Measurements from ENCODE around the gene MLPH.

MLPH gene

DNA sequence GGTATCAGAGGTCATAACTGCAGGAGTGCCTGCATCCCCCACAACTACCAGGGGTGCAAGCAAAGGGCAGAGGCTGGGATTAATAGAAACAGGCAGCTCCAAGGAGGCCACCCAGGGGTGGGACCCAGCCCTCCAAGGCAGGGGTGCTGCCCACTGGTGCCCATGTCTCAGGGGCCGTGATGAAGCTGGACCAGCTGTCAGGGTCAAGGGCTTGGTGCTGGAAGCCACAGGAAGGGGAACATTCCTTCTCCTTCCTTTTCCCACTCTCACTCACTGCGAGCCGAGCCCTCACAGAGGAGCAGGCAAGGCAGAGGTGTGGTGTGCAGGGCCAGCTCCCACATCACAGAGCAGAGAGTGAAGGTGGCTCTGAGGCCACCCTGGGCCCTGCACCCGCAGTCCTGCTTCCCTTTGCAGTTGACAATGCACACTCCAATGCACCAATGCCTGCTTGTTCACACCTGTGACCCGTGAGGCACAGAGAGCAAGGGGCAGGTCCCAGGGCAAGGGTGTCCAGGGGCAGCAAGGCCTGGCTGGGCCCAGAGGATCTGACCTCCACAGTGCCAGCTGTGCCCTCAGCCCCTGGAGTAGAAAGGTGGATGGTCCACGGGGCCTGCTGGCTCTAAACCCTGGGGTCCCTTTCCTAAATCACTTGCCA, 28.7 kb downstream of the MLPH start:
- no peak for DNase-seq (ENCODE audit: extremely low read depth in 1 of 2, low read depth in 1 of 2)

DNA sequence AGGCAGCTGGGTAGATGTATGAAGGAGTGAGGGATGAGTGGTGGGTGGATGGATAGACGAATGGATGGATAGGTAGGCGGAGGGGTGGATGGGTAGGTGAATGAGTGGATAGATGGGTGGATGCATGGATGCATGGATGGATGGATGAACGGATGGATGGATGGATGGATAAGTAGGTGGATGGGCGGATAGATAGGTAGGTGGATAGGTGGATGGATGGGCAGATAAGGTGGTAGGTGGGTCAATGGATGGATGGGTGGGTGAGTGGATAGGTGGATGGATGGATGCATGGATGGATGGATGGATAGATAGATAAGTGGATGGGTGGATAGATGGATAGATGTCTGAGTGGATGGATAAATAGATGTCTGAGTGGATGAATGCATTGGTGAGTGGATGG, 30.1 kb downstream of the MLPH start:
- DNase-seq (ENCODE audit: extremely low read depth in 1 of 2, low read depth in 1 of 2), result no peak

DNA sequence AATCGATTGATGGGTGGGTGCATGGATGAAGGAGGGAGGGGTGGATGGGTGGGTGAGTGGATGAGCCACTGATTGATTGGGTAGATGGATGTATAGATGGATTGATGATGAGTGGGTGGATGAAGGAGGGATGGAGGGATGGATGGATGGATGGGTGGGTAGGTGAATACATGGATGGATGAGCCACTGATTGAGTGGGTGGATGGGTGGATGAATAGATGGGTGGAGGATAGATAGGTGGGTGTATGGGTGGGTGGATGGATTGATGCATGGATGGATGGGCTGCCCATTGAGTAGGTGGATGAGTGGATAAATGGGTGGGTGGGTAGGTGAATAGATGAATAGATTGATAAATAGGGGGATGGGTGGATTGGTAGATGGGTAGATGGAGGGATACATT, 30.9 kb downstream of the MLPH start:
- no peak for DNase-seq (ENCODE audit: extremely low read depth in 1 of 2, low read depth in 1 of 2)

DNA sequence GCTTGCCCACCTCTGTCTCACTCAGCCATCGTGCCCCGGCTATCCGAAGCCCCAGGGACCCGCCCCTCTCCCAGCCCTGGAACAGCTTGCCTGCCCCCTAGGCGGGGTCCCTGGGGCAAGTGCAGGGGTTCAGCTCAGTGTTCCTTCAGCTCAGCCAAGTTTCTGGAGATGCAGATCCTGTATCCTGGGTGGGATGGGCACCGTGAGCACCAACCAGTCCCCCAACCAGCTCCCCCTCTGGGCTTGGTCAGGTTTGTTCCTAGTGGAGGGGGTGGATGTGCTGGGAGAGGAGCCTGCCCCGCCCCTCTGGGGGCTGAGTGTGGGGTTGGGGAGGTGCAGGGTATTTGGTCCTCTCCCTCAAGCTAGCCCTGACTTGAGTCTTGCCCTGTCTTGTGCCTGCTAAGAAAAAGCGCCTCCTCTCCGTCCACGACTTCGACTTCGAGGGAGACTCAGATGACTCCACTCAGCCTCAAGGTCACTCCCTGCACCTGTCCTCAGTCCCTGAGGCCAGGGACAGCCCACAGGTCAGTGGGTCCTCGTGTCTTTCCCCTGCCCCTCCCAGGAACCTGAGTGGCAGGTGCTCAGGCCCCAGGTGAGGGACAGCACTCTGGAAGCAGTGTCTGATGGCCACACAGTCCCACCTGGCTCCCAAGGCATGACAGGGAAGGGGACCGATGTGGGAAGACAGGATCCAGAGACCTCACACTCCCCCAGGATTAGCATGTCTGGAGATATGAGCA, 32.6 kb downstream of the MLPH start:
- DNase-seq (ENCODE audit: extremely low read depth in 1 of 2, low read depth in 1 of 2), result no peak

DNA sequence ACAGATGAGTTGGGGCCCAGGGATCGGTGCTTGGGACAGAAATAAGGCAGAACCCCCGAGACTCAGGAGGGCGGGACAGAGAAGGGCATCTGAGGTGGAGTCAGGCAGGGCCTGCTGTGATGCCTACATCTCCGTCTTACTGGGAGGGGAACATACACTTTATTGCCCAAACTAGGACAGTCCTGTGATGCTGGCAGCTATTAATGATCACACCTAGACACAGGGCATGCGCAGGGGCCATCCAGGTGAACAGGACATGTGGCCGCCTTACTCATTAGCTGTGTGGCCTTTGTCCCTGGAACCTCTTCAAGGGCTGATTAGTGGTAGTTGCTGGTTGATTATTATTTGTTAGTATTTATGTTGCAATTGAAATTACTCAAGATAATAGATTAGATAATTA, 33.2 kb downstream of the MLPH start:
- no peak for DNase-seq (ENCODE audit: extremely low read depth in 1 of 2, low read depth in 1 of 2)

DNA sequence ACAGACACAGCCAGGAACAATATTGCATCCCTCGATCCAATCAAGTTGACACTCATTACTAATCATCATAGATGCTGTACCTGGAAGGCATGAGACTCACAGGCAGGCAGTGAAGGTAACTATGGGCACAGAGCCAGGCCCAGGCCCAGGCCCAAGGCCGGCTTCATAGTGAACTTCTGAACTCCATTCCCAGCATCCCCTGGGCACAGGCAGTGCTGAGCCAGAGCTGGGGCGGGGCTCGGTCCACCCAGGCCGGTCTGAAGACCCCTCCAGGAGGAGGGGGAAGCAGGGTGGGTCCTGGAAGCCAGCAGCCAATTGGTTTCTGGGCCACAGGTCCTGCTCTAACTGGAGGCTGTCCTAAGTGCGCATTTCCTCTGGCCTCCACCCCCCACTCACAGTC, 37.6 kb downstream of the MLPH start:
- DNase-seq (ENCODE audit: extremely low read depth in 1 of 2, low read depth in 1 of 2), result no peak

DNA sequence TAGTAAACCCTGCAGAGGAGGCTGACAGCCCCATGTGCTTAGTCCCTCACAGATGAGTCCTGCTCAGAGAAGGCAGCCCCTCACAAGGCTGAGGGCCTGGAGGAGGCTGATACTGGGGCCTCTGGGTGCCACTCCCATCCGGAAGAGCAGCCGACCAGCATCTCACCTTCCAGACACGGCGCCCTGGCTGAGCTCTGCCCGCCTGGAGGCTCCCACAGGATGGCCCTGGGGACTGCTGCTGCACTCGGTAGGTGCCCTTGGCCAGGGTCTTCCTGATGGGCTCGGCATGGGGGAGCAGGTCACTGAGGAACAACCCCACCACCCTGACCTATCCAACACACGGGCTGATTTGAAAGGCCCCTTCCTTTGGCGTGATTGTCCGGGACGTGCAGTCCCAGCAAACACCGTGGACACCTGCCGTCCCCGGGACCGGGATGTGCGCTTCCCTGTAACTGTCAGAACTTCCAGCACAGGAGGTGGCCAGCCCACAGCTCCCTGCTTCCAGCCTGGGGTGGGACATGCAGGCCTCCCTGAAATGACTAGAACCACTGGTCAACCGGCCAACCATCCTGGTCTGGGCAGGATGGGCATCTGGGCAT, 38.6 kb downstream of the MLPH start:
- no peak for DNase-seq (ENCODE audit: extremely low read depth in 1 of 2, low read depth in 1 of 2)

DNA sequence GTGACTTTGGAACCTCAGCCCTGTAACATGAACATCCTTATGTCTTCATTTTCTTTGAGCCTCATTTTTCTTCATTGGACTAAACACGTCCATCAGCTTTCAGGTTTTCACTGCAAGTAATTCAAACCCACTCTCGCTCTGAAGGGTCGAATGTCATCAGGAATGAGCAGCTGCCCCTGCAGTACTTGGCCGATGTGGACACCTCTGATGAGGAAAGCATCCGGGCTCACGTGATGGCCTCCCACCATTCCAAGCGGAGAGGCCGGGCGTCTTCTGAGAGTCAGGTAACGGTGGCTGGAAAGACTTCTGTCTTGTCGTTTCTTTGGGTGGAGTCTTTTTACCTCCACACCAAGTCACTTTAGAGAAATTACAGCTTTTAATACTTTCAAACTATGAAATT, 40.2 kb downstream of the MLPH start:
- no peak for DNase-seq (ENCODE audit: extremely low read depth in 1 of 2, low read depth in 1 of 2)

DNA sequence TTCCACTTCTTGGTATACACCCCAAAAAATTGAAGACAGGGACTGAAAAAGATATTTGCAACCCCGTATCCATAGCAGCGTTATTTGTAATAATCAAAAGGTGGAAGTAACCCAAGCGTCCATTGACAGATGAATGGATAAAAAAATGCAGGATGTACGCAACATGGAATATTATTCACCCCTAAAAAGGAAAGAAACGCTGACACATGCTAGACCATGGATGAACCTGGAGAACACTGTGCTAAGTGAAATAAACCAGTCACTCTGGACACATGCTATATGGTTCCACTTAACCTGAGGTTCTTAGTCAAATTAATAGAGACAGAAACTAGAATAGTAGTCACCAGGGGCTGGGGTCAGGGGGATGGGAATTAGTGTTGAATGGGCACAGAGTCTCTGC, 40.7 kb downstream of the MLPH start:
- DNase-seq (ENCODE audit: extremely low read depth in 1 of 2, low read depth in 1 of 2), result no peak

DNA sequence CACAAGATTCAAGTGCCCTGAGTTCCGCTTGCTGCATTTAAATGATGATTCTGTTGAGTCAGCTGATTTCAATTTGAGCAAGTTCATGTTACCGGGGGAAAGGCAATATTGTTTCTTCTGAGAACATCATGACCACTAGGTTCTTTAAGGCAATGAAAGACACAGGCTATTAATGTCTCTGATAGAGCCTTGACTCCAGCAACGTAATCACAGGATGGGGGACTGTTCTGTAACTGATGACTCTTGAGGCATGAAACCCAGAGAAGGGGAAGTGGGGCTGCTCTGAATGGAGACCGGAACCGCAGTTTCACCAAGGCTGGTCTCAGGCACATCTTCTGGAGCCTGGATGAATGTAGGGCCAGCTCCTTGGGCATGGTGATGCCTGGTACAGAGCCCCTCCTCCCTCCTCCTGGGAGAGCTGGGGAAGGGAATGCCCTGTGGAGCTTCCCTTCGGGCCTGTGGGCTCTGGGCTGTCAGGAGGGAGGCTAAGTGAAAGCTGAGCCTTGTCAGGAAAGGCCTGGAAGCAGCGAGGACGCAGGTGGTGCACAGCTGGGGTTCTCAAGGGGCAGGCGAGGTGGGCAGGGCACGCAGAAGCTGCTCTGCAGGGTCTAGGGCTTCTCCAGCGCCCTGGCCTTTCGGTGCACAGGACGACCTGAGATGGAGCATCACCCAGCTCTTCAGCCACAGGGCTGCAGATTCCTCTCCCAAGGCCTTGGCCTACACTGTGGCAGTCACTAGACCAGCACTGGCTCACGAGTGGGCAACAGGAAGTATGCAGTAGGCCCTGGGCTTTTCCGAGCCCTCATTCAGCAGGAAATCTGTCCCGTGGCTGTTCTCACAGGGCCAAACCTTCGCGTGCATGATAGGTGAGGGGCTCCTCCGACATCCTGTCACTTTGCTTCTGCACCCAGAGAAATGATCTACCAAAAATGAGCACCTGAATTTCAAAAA, 42.7 kb downstream of the MLPH start:
- DNase-seq (ENCODE audit: extremely low read depth in 1 of 2, low read depth in 1 of 2), result no peak

DNA sequence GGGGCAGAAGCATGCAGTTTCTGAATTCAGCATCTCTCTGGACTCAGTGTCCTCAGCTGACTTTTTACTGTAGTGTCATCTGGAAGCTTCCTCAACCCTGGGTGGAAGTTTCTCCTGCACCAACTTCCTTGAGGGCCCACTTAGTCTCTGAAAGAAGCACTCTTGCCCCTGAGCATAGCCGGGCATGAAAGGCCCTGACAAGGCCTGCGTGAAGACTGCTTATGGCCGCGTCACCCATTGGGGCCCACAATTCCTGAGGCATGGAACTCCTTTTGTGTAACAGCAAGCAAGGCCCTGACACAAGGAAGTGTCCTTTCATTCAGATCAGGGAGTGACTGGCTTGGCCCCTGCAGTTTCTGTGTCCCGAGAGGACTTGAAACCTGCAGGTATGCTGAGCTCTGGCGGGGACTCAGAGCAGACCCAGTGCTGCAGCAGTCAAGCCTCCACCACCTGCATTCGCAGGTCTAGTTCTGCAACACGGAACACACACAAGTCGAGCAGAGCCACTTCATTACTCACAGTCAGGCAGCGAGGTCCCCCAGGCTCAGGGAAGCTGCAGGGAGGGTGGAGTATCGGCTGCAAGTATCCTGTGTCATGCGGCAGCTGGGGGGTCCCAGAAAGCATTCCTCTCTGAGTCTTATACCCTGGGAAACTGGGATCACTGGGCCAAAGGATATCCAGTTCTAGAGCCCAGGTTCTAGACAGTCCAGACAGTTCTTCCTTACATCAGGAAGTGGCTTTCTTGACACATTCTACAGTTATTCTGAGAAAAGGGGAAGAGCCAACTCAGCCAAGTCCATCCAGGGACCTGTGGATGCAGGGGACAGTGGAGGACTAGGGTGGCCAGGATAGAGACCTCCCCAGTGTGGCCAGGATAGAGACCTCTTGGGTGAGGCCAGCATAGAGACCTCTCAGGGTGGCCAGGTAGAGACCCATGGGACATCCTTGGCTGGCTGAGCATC, 43.7 kb downstream of the MLPH start:
- DNase-seq (ENCODE audit: extremely low read depth in 1 of 2, low read depth in 1 of 2), result no peak

DNA sequence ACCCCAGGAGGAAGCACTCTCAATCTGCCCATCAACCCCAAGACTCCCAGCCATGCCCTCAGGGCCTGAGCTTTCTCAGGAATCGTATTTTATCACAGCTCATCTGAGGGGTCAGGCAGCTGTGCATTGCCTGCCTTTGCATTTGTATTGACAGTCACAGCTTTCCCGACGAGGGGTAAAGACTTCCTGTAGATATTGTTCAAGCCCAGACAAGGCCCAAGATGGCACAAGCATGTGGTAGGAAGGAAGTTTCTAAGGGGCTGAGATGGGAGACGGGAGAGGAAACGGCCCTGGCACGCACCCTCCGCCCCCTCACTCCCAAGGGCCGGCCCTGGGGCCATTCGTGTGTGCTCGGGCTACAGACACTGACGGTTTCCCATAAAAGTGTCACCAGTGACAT, 45.1 kb downstream of the MLPH start:
- no peak for DNase-seq (ENCODE audit: extremely low read depth in 1 of 2, low read depth in 1 of 2)

DNA sequence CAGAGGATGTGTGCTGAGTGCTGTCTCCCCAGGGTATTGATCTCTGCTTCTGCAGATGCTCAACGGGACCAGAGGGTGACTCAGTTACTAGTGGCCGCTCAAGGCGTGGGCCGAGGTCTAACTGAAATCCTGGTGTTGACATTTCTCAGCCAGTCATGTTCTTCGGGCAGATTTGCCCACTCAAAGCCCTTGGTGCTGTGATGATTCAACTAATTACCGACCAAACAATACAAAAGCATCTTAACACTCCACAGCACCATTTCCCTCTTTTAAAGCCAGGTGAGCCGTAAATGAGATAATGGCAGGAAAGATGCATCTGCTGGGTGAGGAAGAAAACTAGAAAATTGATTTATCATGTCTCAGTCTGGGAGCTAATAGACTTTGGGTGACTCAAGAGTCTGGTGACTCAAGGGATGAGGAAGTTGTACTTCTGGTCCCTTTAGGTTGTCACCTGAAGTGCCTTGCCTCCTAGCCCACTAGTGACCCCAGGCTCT, 46.7 kb downstream of the MLPH start:
- DNase-seq (ENCODE audit: extremely low read depth in 1 of 2, low read depth in 1 of 2), result no peak

DNA sequence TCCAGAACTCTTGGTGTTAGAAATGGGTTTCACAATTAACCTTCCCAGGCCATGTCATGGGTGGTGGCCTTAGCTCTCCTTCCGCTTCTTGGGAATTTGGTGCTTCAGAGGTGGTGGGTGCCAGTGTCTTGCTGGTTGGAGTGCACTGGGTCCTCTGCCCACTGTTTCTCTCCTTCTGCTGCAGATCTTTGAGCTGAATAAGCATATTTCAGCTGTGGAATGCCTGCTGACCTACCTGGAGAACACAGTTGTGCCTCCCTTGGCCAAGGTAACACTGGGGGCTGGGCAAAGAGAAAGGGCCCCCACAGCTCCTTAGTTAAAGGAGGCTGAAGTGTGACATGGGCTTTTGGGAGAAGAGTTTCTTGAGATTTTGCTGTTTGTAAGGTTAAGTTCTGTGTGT, 47.3 kb downstream of the MLPH start:
- no peak for DNase-seq (ENCODE audit: extremely low read depth in 1 of 2, low read depth in 1 of 2)

DNA sequence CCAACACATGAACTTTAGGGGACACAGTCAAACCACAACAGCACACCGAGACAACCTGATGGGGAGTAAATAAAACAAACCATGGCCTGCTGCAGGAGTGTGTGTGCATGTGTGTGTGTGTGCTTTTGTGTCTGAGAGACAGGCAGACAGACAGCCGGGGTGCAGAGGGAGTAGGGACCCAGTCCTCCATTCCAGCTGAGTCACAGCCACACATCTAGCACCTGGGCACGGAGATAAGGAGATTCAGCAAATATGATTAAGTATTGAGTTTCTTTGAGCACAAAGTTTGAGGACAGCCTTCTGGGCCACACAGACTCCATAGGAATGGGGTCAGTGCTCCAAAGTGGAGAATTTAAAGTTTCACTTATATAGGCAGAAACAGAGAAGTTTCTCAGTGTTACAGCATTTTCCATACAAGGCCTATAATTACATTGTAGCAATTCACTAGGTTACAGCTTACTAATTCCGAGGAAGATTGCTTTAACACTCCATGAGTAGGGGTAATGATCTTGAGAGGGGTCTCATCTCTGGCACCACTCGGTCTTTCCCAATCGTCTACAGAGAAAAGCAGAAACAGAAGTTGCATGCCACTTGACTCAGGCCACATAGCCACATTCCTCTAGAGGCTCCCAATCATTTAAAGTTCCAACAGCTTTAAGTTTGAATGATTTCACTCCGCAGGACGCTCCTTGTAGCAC, 48.5 kb downstream of the MLPH start:
- no peak for DNase-seq (ENCODE audit: extremely low read depth in 1 of 2, low read depth in 1 of 2)

DNA sequence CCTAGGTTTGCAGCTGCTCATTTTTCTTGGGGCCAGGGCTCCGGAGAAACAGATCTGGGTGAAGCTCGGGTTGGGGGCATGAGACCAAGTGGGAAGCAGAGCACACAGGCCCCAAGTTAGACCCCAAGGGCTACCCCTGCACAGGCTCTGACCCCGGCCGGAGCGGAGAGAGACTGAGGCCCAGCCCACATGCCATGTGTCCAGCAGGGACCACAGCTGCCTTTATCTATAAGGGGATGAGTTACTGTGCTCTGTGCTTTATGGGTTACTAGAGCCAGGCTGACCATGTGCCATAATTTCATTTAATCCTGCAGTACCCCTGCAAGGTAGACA, 49.0 kb downstream of the MLPH start:
- no peak for DNase-seq (ENCODE audit: extremely low read depth in 1 of 2, low read depth in 1 of 2)

DNA sequence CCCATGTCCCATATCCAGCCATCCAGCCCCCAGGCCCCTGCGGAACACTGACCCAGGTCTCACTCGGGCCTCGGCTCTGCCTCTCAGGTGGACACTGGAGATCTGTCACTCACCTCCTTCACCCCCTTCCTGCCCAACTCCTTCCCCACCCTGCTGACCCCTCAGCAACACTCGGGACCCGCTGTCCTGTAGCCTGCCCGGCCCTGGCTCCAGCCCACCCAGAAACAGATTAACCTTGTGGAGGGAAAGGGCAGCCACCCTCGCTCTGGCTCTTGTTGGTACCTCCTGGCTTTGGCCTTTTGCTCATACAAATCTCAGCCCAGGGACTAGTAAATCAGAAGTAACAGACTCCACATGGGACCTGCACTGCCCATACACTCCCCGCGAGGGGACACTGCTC, 49.6 kb downstream of the MLPH start:
- DNase-seq (ENCODE audit: extremely low read depth in 1 of 2, low read depth in 1 of 2), result no peak

DNA sequence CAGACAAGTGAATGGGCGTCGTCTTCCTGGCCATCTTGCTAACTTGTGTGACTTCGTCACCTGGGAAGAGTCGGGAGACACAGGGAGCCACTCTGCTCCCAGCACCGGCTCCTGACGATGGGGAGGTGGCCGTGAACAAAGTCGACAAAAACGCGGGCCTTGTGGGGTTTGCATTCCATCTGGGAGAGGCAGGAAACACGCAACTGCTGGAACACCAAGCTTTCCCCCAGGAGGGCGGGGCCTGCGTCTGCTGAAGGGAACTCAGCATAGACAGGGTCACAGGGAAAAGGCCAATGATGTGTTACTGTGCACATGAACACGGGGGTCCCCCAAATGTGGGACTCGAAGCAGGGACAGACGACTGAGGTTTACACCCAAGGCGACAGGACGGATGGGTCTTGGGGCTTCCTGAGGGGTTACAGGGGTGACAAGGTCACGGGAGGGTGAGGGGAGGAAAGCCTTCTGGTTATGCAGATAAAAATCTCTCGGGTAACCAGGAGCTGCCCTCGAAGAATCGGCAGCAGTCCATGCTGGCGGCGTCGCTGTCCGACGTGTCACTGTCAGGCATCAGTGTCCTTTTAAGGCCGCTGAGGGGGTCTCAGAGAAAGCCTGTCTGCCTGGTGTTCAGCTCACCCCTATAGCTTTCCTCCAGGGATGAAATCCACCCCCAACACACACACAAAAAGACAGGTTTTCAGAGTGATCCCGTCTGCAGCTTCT, 51.1 kb downstream of the MLPH start:
- no peak for DNase-seq (ENCODE audit: extremely low read depth in 1 of 2, low read depth in 1 of 2)

DNA sequence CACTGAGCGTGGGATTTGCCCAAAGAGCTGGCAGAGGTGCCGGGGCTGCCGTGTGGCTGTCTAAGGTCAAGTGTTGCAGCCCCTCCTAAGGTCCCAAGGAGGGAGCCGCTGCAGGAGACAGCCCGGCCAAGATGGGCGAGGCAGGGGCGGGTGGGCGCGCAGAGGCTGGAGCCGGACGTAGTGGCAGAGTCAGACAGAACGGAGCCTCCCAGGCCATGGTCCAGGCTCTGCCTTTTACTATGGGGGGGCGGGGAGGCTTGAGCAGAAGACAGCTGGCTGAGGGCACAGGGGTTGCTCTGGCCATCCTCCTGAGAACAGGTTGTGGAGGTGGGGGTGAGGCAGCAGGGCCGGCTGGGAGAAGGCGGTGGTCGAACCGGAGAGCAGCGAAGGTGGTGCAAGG, 51.9 kb downstream of the MLPH start:
- no peak for DNase-seq (ENCODE audit: extremely low read depth in 1 of 2, low read depth in 1 of 2)
